H7 (cell line): ENCODE data around the gene UBAC2. TPM values are rescaled to one million over a fixed set of nuclear protein-coding genes. Genes with fewer than 3 reads are reported as not detected.
"Not testable (repeated sequence)": the region's sequence is repeated elsewhere in the genome, so short reads cannot be mapped to it uniquely, and the experiment has no call there.

Experiments
- DNase-seq: peaks from one replicate; pipeline ENCODE4 v3.0.0; 2012
- H3K27me3 ChIP-seq: 2 replicates; pipeline ENCODE4 v1.6.0; 2011; ENCODE audit warnings: mild to moderate bottlenecking, low read length; ENCODE audit not compliant: control insufficient read depth, insufficient read depth
- H3K36me3 ChIP-seq: replicated peaks from 2 replicates; pipeline ENCODE4 v1.5.1; 2011; ENCODE audit warnings: low read length; ENCODE audit not compliant: control insufficient read depth, insufficient read depth
- H3K4me3 ChIP-seq: 2 replicates; pipeline ENCODE4 v1.5.1; 2011; ENCODE audit warnings: low read depth, mild to moderate bottlenecking, control low read depth, low read length, moderate library complexity; ENCODE audit not compliant: insufficient read depth
- total RNA-seq: library from RNA; depleted of rRNA; stranded (reverse); fragments of >200 nt; shearing (Covaris generic); gene quantifications from 2 replicates; pipeline ENCODE4 v1.2.3, GENCODE V29; 2014

UBAC2 gene
- total RNA-seq, 1 experiment from 2014 or later, result 56.9 TPM

DNA sequence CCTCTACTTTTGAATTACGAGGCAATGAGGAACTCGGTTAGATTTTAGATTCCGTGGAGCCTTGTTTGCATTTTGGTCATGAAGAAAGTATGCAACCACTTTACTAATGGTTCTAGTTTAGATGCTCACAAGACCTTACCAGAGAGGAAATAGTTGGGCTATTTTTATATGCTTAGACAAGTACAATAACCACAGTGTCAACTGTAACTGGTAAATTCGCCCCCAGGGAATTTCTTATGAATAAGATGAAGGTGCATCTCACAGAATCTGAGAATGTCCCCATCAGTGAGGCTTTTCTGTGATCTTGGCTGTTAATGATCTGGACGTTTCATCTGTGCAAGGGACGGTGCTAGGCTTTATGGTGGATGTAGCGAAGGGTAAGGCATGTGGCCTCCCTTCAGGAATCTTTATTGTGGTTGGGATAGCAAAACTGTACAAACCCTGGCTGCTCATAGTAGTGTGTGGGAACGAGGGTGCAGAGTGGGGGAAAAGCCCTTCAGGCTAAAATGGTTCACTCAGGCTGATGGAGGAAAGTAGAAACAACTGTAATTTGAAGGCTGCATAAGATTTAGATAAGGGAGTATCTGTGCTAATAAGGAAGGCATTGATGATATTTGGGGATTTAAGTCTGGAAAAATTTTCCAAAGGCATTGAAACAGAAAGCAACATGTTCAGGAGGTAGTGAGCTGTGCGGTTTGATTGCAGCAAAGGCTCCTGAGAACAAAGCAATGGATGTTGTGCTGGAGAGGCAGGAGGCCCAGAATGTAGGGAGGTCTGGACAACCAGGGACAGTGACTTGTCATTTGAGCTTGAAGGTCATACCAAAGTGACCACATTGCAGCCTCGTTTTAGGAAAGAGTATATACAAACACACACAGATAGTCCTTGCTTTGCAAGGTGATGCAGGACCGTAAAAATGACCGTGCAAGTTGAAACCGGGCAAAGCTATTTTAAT is 28.4 kb downstream of the UBAC2 start:
- no peaks in the 10 kb centered on the region for H3K36me3 ChIP-seq
- H3K27me3 ChIP-seq, result no peaks in the 10 kb centered on the region
- no peak for DNase-seq
- no peak overlapping the region for H3K4me3 ChIP-seq

DNA sequence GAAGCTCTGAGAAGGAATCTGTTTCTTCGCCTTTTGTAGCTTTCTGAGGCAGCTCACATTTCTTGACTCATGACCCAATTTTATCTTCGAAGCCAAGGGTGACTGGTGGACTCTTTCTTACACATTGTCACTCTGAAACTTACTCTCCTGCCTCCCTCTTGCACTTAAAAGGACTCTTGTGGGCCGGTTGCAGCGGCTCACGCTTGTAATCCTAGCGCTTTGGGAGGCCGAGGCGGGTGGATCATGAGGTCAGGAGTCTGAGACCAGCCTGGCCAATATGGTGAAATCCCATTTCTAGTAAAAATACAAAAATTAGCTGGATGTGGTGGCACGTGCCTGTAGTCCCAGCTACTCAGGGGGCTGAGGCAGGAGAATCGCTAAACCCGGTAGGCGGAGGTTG is 29.9 kb downstream of the UBAC2 start:
- not testable (repeated sequence) for H3K27me3 ChIP-seq, H3K36me3 ChIP-seq, DNase-seq, H3K4me3 ChIP-seq

DNA sequence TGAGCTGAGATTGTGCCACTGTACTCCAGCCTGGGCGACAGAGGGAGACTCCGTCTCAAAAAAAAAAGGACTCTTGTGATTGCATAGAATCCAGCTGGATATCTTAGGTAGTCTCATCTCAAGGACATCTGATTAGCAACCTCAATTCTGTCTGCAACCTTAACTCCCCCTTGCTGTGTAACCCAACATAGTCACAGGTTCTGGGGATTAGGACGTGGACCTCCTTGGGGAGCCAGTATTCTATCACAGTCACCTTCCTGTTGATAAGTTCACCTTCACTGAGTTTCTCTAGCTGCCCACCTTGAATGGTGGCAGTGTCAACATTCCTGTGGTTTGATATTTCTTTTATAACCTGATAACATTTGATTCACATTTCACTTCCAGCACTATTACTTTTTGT is 30.3 kb downstream of the UBAC2 start:
- DNase-seq, result no peak
- Histone ChIP-seq H3K36me3 (no peaks in the 10 kb centered on the region), H3K4me3 (no peak overlapping the region), H3K27me3 (no peaks in the 10 kb centered on the region)

DNA sequence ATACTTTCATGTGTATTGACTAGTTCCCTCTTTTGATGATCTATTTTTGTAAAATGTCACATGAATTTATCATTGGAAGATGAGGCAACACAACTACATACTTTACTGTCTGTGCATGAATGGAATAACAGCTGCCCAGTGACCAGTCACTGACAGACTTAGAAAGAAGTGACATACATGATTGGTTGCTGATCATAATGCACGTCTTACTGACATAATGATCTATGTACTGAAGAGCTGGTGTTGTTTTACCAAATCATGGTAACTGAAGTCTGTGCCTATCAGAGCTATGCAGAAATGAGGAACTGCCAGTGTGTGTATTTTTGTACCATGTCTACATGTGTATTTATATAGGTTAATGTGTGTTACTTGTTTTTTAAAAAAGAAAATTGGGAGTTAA is 31.1 kb downstream of the UBAC2 start:
- no peak for DNase-seq
- Histone ChIP-seq H3K36me3 (no peaks in the 10 kb centered on the region), H3K4me3 (no peak overlapping the region), H3K27me3 (no peaks in the 10 kb centered on the region)

DNA sequence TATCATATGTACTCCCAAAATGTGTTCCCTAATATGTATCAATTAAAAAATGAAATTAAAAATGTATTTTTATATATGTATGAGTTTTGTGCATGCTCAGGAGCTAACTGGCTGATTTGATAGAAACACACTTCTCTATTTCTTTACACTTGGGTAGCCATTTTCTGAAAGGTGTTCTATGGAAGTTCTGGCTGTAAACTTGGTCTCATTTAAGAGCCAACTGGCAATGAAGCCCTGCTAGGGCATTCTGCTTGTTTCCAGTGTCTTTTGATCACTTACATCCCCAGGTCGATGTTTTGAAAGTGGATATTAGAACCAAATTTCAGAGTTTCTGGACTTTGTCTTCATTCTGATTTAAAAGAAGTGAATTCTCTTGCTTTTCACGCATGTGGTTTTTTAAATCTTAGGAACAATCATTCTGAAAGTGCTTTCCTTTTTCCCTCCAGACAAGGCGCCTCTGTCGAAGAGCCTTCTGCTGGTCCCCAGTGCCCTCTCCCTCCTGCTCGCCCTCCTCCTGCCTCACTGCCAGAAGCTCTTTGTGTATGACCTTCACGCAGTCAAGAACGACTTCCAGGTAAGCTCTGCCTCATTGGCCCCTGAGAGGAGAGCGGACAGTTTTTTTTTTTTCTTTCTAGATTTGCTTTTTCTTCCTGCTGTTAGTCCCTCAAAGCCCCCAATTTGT is 37.5 kb downstream of the UBAC2 start:
- H3K36me3 ChIP-seq, result peaks cover 8% of the 10 kb centered on the region
- DNase-seq, result no peak
- H3K27me3 ChIP-seq, result no peaks in the 10 kb centered on the region
- H3K4me3 ChIP-seq, result no peak overlapping the region

DNA sequence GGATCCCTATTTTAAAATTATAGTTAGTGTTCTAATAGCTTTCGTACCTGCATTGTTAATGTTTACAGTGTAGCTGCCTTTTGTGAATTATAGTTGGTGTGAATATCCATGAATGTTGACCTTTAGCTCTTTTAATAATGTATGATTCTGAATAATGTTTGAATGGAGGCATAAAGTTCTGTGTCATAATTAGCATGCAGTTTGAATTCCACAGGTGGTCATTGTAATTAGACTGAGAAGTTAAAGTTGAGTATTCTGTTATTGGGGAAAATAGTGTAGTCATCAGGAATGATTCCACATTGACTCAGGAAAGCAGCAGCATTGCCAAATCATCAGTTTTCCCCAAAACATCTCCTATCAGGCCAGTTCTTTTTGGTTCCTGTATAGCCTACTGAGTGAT is 45.4 kb downstream of the UBAC2 start:
- H3K4me3 ChIP-seq, result no peak overlapping the region
- no peaks in the 10 kb centered on the region; the same call in none of the 2 replicates for H3K36me3 ChIP-seq
- no peak for DNase-seq
- H3K27me3 ChIP-seq, result no peaks in the 10 kb centered on the region

DNA sequence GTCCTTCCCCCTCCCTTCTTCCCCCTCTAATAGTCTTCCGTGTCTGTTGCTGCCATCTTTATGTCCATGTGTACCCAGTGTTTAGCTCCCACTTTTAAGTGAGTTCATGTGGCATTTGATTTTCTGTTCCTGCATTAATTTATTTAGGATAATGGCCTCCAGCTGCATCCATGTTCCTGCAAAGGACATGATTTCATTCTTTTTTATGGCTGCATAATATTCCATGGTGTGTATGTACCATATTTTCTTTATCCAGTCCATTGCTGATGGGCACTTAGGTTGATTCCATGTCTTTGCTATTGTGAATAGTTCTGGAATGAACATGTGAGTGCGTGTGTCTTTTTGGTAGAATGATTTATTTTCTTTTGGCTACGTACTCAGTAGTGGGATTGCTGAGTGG is 48.5 kb downstream of the UBAC2 start:
- not testable (repeated sequence) for H3K4me3 ChIP-seq, DNase-seq, H3K36me3 ChIP-seq

DNA sequence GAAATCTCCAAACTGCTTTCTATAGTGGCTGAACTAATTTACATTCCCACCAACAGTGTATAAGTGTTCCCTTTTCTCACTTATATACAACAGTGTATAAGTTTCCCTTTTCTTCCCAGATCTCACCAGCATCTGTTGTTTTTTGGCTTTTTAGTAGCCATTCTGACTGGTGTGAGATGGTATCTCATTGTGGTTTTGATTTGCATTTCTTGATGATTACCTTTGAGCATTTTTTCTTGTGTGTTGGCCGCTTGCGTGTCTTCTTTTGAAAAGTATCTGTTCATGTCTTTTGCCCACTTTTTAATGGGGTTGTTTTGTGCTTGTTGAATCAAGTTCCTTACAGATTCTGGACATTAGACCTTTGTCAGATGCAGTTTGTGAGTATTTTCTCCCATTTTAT is 49.0 kb downstream of the UBAC2 start:
- DNase-seq, H3K27me3 ChIP-seq, H3K4me3 ChIP-seq, H3K36me3 ChIP-seq: not testable (repeated sequence)

More for the DNA sequence above, 48.5 kb downstream of the UBAC2 start:
- H3K27me3 ChIP-seq, result not testable (repeated sequence)

DNA sequence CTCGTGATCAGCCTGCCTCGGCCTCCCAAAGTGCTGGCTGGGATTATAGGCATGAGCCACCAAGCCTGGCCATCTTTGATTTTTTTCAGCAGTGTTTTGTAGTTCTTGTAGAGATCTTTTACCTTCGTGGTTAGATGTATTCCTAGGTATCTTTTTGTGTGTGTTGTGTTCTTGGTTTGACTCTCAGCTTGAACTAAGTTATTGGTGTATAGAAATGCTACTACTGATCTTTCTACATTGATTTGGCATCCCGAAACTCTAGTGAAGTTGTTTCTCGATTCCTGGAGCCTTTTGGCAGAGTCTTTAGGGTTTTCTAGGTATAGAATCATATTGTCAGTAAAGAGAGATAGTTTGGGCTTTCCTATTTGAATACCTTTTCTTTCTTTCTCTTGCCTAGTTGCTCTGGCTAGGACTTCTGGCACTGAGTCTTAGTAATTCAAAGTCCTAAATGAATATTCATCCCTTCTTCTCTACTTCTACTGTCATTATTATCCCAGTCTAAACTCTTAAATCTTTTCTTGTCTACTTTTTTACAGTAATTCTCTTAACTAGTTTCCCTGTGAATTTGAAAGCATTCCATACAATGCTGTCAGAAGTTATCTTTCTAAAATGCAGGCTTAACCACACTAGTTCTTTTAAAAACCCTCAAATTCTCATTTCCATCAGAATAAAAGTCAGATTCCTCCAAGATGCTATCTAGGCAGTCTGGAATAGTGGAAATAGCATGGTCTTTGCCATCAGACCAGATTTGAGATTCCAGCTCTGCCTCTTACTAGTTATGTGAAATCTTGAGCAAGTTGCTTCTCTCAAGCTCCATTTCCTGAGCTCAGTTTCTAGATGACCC is 50.5 kb downstream of the UBAC2 start:
- no peak for DNase-seq
- H3K4me3 ChIP-seq, result no peak overlapping the region
- no peaks in the 10 kb centered on the region; the same call in 1 of the 2 replicates for H3K36me3 ChIP-seq
- H3K27me3 ChIP-seq, result no peaks in the 10 kb centered on the region

DNA sequence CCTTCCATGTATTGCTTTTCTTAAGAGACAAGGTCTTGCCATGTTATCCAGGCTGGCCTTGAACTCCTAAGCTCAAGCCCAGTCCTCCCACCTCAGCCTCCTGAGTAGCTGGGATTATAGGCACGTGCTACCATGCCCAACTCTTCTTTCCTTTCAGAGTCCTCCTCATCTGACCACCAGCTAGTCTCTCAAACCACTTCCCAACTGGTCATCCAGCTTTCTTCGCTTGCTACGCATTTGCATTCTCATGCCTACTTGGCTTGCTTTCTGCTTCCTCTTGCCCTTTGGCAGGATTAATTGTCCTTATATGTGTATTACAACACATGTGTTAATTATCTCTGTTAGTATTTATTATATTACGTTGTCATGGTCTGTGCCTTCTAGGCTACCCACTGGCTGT is 51.3 kb downstream of the UBAC2 start:
- no peak for DNase-seq
- no peaks in the 10 kb centered on the region for H3K36me3 ChIP-seq
- no peak overlapping the region for H3K4me3 ChIP-seq
- no peaks in the 10 kb centered on the region for H3K27me3 ChIP-seq

DNA sequence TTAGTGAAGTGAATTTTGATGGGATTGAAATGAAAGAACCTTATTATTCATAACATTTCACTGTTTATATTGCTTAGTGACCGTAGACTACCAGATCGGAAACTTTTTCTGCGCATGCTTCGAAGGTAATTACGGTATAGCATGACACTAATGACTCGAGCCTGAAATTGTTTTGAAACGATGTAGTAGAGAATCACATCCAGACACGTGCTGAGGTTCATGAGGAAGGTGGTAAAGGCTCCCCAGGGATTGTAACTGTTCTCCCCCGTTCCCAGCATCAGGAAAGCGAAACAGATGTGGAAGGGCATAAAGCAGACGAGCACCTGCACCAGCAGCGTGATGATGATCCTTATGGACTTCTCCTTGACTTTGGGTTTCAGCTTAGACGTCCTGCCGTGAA is 54.2 kb downstream of the UBAC2 start:
- Histone ChIP-seq H3K36me3 (no peaks in the 10 kb centered on the region; the same call in 1 of the 2 replicates), H3K4me3 (no peak overlapping the region), H3K27me3 (no peaks in the 10 kb centered on the region)
- DNase-seq, result no peak

DNA sequence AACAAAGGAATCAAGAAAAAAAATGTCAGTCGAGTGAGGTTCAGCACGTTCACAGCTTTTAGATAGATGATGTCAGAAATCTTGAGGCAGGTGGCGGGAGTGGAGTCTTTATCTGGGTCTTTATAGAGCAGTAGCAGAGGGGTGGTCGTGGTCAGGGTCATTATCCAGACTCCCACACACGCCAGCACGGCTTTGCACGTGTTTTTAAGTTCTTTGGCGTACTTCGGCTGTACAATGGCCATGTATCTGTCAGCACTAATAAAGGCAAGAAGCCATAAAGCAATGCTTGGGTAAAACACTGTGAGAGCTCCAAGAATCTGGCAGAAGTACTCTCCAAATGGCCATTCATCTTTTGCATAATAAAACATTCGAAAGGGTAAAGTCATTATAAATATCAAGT is 54.6 kb downstream of the UBAC2 start:
- no peaks in the 10 kb centered on the region; the same call in 1 of the 2 replicates for H3K36me3 ChIP-seq
- DNase-seq, result no peak
- H3K27me3 ChIP-seq, result no peaks in the 10 kb centered on the region
- H3K4me3 ChIP-seq, result no peak overlapping the region

DNA sequence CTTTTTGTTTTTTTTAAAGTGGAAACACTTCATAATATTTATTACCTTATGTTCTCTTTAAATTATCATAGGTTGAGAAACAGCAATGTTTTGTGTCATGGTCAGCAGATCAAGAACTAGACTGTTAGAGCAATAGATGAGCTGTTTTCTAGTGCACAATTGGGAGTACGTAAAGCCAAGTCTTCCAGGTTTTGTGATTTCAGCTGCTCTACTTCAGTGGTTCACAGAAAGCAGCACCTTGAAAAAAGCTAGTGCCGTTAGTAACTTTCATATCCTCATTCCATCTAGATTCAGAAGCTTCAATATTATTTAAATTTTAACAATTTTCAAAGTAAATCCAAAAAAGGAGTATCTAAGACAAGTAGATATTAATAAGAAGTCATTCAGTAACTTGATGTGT is 55.6 kb downstream of the UBAC2 start:
- DNase-seq, result no peak
- Histone ChIP-seq H3K27me3 (no peaks in the 10 kb centered on the region), H3K4me3 (no peak overlapping the region), H3K36me3 (no peaks in the 10 kb centered on the region; the same call in 1 of the 2 replicates)

DNA sequence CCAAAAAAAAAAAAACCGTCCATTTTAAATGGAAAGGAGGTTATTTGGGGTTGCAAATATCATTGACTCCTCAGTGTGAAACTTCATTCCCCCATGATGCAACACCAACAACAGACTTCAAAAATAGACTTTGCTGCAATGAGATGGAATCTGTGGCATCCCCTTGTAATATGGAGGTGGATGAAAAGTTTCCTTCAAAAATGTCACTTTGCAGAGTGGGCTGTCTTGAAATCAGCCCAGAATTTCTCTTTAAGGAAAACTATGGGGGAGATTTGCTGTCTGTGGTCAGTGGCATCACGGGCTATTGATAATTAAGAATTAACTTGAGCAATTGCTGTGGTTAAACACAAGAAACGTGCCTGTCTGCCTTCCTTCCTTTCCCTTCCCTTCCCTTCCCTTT is 56.1 kb downstream of the UBAC2 start:
- DNase-seq, result no peak
- Histone ChIP-seq H3K36me3 (no peaks in the 10 kb centered on the region; the same call in 1 of the 2 replicates), H3K27me3 (no peaks in the 10 kb centered on the region), H3K4me3 (no peak overlapping the region)
